BE2C (cell line): Measurements from ENCODE around the gene TMEM271.
"Not testable (repeated sequence)": the region's sequence is repeated elsewhere in the genome, so short reads cannot be mapped to it uniquely, and the experiment has no call there.

ENCODE experiments used
- DNase-seq: peaks from one replicate; pipeline ENCODE4 v3.0.0-alpha.2; 2020
- H3K27me3 ChIP-seq: fragments of 250-450 bp; sonication (Bioruptor Pico); 2 replicates; pipeline ENCODE4 v1.5.1; 2020; ENCODE audit warnings: mild to moderate bottlenecking
- H3K36me3 ChIP-seq: fragments of 250-450 bp; sonication (Bioruptor Pico); 2 replicates; pipeline ENCODE4 v1.5.1; 2020; ENCODE audit warnings: mild to moderate bottlenecking
- H3K4me1 ChIP-seq: fragments of 250-450 bp; sonication (Bioruptor Pico); 2 replicates; pipeline ENCODE4 v1.5.1; 2020
- H3K4me3 ChIP-seq: 2 replicates; pipeline ENCODE4 v1.5.1; 2011; ENCODE audit warnings: low read depth, low read length
- H3K9me3 ChIP-seq: fragments of 250-450 bp; sonication (Bioruptor Pico); 2 replicates; pipeline ENCODE4 v1.5.1; 2020
- TF ChIP-seq, protein P1 (sequence below): IDR thresholded peaks from 2 replicates; pipeline ENCODE4 v1.5.1; 2012; ENCODE audit warnings: mild to moderate bottlenecking, low read depth, low read length

TMEM271 gene

DNA sequence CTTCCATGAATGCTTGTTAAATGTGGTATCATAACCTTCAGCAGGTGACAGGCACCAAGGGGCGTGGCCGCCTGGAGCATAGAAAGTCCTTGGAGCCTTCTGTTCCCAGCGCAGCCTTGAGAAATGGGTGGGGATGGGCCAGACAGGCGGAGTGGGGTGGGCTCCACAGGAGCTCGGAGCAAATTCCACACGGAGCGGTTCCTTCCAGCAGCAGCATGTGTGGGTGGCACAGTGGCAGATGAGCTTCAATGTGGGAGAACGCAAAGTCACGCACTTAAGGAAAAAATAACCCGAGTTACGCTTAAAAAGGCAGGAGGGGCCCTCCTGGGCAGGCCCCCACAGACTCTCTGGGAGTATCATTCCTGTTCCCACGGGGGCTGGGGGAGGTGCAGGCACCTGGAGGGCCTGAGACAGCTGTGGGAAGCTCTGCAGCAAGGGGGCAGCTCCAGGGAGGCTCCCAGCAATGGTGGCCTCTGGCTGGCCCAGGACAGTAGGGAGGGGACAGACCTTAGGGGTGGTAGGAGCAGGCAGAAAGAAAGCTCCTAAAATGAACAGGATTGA is 15.3 kb downstream of the TMEM271 start:
- no peaks in the 10 kb centered on the region for H3K4me1 ChIP-seq
- H3K36me3 ChIP-seq = no peaks in the 10 kb centered on the region
- no peak for DNase-seq
- TF ChIP-seq, protein P1, sequence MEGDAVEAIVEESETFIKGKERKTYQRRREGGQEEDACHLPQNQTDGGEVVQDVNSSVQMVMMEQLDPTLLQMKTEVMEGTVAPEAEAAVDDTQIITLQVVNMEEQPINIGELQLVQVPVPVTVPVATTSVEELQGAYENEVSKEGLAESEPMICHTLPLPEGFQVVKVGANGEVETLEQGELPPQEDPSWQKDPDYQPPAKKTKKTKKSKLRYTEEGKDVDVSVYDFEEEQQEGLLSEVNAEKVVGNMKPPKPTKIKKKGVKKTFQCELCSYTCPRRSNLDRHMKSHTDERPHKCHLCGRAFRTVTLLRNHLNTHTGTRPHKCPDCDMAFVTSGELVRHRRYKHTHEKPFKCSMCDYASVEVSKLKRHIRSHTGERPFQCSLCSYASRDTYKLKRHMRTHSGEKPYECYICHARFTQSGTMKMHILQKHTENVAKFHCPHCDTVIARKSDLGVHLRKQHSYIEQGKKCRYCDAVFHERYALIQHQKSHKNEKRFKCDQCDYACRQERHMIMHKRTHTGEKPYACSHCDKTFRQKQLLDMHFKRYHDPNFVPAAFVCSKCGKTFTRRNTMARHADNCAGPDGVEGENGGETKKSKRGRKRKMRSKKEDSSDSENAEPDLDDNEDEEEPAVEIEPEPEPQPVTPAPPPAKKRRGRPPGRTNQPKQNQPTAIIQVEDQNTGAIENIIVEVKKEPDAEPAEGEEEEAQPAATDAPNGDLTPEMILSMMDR = no peak
- H3K9me3 ChIP-seq = no peaks in the 10 kb centered on the region; the same call in 1 of the 2 replicates
- H3K27me3 ChIP-seq = no peaks in the 10 kb centered on the region
- no peak overlapping the region for H3K4me3 ChIP-seq

GRCh38 chr4:560061-560460 is 16.0 kb downstream of the TMEM271 start:
- H3K27me3 ChIP-seq = no peaks in the 10 kb centered on the region
- no peak overlapping the region for H3K4me3 ChIP-seq
- no peaks in the 10 kb centered on the region for H3K4me1 ChIP-seq
- DNase-seq = no peak
- no peaks in the 10 kb centered on the region; the same call in 1 of the 2 replicates for H3K9me3 ChIP-seq
- no peaks in the 10 kb centered on the region for H3K36me3 ChIP-seq
- TF ChIP-seq, protein P1 = no peak

- no peaks in the 10 kb centered on the region; the same call in 1 of the 2 replicates for H3K9me3 ChIP-seq
- no peaks in the 10 kb centered on the region for H3K4me1 ChIP-seq
- TF ChIP-seq, protein P1 = no peak
- no peak overlapping the region for H3K4me3 ChIP-seq
- H3K27me3 ChIP-seq = no peaks in the 10 kb centered on the region
- no peaks in the 10 kb centered on the region for H3K36me3 ChIP-seq
- DNase-seq = no peak
Observed at GRCh38 chr4:555566-556275, 20.4 kb downstream of the TMEM271 start.

- not testable (repeated sequence) for H3K4me1 ChIP-seq, H3K4me3 ChIP-seq, H3K9me3 ChIP-seq, DNase-seq, H3K36me3 ChIP-seq, H3K27me3 ChIP-seq
Observed at GRCh38 chr4:554793-555320, 21.2 kb downstream of the TMEM271 start.

DNA sequence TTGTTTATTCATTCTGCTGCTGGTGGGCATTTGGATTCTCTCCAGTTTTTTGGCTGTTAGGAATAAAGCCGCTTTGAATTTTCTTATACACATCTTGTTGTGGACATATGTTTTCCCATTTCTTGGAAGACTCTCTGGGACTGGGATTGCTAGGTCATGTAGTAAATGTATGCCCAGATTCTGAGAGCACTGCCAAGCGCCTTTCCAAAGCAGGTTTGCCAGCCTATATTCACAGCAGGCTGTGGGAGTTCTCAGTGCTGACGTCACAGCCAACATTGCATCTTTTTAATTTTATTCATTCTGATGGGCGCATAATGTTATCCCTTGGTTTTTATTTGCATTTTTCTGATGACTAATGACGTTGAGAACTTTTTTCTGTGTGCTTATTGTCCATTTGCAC is 24.1 kb downstream of the TMEM271 start:
- Histone ChIP-seq H3K4me1 (no peaks in the 10 kb centered on the region), H3K9me3 (no peaks in the 10 kb centered on the region), H3K36me3 (no peaks in the 10 kb centered on the region), H3K4me3 (no peak overlapping the region), H3K27me3 (peaks cover 11% of the 10 kb centered on the region)
- no peak for DNase-seq
- TF ChIP-seq, protein P1 = no peak

- DNase-seq, H3K9me3 ChIP-seq, H3K4me3 ChIP-seq, H3K4me1 ChIP-seq, H3K36me3 ChIP-seq: not testable (repeated sequence)
- peaks cover 18% of the 10 kb centered on the region for H3K27me3 ChIP-seq
Observed at GRCh38 chr4:550268-550667, 25.8 kb downstream of the TMEM271 start.

DNA sequence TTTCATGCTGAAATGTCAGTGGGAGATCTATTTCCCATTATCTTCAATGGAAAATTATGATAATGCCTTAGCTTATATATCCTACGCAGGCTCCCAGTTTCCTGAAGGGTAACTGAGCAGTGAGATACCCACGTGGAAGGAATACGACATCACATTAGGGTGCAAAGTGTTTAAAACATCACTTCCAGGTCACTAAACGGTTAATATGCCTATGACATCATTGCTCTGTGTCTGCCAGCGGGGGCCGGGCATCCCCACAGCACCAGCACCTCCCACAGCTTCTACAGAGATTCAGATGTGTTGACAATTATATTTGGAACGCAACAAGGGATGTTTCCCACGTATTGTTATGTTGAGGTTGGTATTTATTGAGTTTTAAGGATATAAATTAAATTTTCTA is 27.1 kb downstream of the TMEM271 start:
- Histone ChIP-seq H3K4me1 (no peaks in the 10 kb centered on the region), H3K9me3 (no peaks in the 10 kb centered on the region), H3K36me3 (no peaks in the 10 kb centered on the region), H3K27me3 (peaks cover 18% of the 10 kb centered on the region), H3K4me3 (no peak overlapping the region)
- DNase-seq = no peak
- TF ChIP-seq, protein P1 = no peak
